SK-N-SH treated with all-trans-retinoic acid at 6 μM for 48 hours (cell line): ENCODE results near the gene LY6G5B.
A peak's percentile ranks its signal among the peaks of the same experiment; 100 is the strongest.

Experiments
- ATAC-seq: fragments of 200-7000 bp; cut with Tn5 transposase; 3 replicates; pipeline ENCODE4 v1.9.1; 2020; ENCODE audit warnings: mild to moderate bottlenecking, moderate library complexity
- ARNTL ChIP-seq: fragments of 450-650 bp; formaldehyde crosslinking; IDR thresholded peaks from 2 replicates; pipeline ENCODE4 v1.5.0; 2020; ENCODE audit warnings: low read depth, mild to moderate bottlenecking, moderate library complexity, borderline replicate concordance
- BACH2 ChIP-seq: fragments of 250-450 bp; sonication (Bioruptor Pico); IDR thresholded peaks from 2 replicates; pipeline ENCODE4 v1.9.0; 2021; ENCODE audit warnings: mild to moderate bottlenecking, borderline replicate concordance
- CREB5 ChIP-seq: fragments of 250-450 bp; sonication (Bioruptor Pico); IDR thresholded peaks from 2 replicates; pipeline ENCODE4 v1.5.1; 2020; ENCODE audit warnings: low read depth, mild to moderate bottlenecking, moderate library complexity
- CSDC2 ChIP-seq: fragments of 250-450 bp; sonication (Bioruptor Pico); IDR thresholded peaks from 2 replicates; pipeline ENCODE4 v1.5.0; 2020; ENCODE audit warnings: mild to moderate bottlenecking, moderate library complexity
- ESRRG ChIP-seq: fragments of 250-450 bp; sonication (Bioruptor Pico); IDR thresholded peaks from 2 replicates; pipeline ENCODE4 v1.6.1; 2021; ENCODE audit warnings: mild to moderate bottlenecking
- GLIS3 ChIP-seq: fragments of 250-450 bp; sonication (Bioruptor Pico); IDR thresholded peaks from 2 replicates; pipeline ENCODE4 v1.5.0; 2020; ENCODE audit warnings: mild to moderate bottlenecking, moderate library complexity
- ISL1 ChIP-seq: fragments of 250-450 bp; sonication (Bioruptor Pico); IDR thresholded peaks from 2 replicates; pipeline ENCODE4 v2.1.2; 2022; ENCODE audit warnings: mild to moderate bottlenecking, moderate library complexity
- OSR1 ChIP-seq: fragments of 250-450 bp; sonication (Bioruptor Pico); IDR thresholded peaks from 2 replicates; pipeline ENCODE4 v1.8.0; 2022; ENCODE audit warnings: moderate library complexity, mild to moderate bottlenecking, inconsistent platforms
- POU6F1 ChIP-seq: fragments of 250-450 bp; sonication (Bioruptor Pico); IDR thresholded peaks from 2 replicates; pipeline ENCODE4 v1.8.0; 2021; ENCODE audit warnings: low read depth, mild to moderate bottlenecking, moderate library complexity, borderline replicate concordance
- PPARA ChIP-seq: fragments of 250-450 bp; sonication (Bioruptor Pico); IDR thresholded peaks from 2 replicates; pipeline ENCODE4 v1.5.0; 2020; ENCODE audit warnings: mild to moderate bottlenecking, borderline replicate concordance
- TOX ChIP-seq: fragments of 250-450 bp; sonication (Bioruptor Pico); IDR thresholded peaks from 2 replicates; pipeline ENCODE4 v1.8.0; 2021; ENCODE audit warnings: mild to moderate bottlenecking, moderate library complexity, borderline replicate concordance
- ZC3H10 ChIP-seq: fragments of 250-450 bp; sonication (Bioruptor Pico); IDR thresholded peaks from 2 replicates; pipeline ENCODE4 v1.5.1; 2021; ENCODE audit warnings: mild to moderate bottlenecking, moderate library complexity
- ZFP3 ChIP-seq: fragments of 250-450 bp; sonication (Bioruptor Pico); IDR thresholded peaks from 2 replicates; pipeline ENCODE4 v1.5.0; 2020; ENCODE audit warnings: mild to moderate bottlenecking, moderate library complexity
- ZFP30 ChIP-seq: fragments of 450-650 bp; formaldehyde crosslinking; IDR thresholded peaks from 2 replicates; pipeline ENCODE4 v1.5.0; 2022; ENCODE audit warnings: mild to moderate bottlenecking, moderate library complexity
- ZNF565 ChIP-seq: fragments of 450-650 bp; formaldehyde crosslinking; conservative IDR thresholded peaks from 2 replicates; pipeline ENCODE4 v1.5.0; 2020; ENCODE audit warnings: low read depth, mild to moderate bottlenecking, moderate library complexity
- ZNF70 ChIP-seq: fragments of 450-650 bp; formaldehyde crosslinking; IDR thresholded peaks from 2 replicates; pipeline ENCODE4 v1.5.0; 2020; ENCODE audit warnings: mild to moderate bottlenecking, moderate library complexity
- ZNF8 ChIP-seq: fragments of 450-650 bp; formaldehyde crosslinking; IDR thresholded peaks from 2 replicates; pipeline ENCODE4 v1.5.0; 2020; ENCODE audit warnings: mild to moderate bottlenecking, moderate library complexity
- TF ChIP-seq, protein P1 (sequence below): fragments of 250-450 bp; sonication (Bioruptor Pico); IDR thresholded peaks from 2 replicates; pipeline ENCODE4 v1.5.0; 2020; ENCODE audit warnings: mild to moderate bottlenecking, moderate library complexity
- TF ChIP-seq, protein P2 (sequence below): fragments of 250-450 bp; sonication (Bioruptor Pico); IDR thresholded peaks from 2 replicates; pipeline ENCODE4 v1.8.0; 2020; ENCODE audit warnings: mild to moderate bottlenecking, moderate library complexity, borderline replicate concordance
- TF ChIP-seq, protein P3 (sequence below): fragments of 250-450 bp; sonication (Bioruptor Pico); IDR thresholded peaks from 2 replicates; pipeline ENCODE4 v1.5.1; 2021; ENCODE audit warnings: mild to moderate bottlenecking, moderate library complexity

LY6G5B gene

DNA sequence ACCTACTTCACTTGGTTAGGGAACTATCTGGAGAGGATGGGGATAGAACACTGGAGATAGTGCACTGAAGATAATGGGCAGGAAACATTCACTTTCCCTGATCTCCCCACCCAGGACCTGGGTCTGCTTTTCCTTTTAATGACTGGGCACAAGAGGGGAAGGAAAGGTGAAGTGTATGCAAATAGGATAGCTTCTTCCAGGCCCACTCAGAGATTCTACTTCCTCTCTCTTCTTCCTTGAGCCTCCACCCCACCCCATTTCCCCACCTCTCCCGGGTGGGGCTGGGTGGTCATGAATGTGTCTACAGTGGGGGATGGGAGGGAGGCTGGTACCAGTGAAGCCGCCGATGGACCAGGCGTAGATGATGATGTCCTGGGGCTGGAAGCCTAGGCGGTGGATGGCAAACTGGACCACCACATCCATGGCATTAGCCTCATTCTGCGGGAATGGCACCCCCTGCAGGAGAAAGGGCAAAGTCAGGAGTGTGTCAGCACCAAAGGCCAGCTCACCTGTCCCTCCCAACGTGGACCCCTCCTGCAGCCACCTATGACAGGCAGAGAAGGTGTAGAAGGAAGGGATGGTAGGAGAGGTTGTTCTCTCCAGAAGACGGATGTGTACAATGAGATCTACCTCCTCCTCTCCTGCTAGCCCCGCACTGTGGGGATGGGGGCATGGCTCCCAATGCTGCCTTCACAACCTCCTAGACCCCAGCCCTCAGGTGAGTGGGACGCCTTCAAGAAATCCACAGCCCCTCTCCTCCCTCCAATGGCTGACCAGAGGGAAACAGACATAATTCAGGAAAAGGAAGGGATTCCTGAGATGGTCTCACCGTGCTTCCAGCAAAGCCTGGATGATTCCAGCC, 19.7 kb downstream of the LY6G5B start:
- no peak for TF ChIP-seq ZNF565 (CRISPR knock-in tag)
- TF ChIP-seq ESRRG (CRISPR knock-in tag) = no peak
- no peak for TF ChIP-seq CSDC2 (CRISPR knock-in tag)
- TF ChIP-seq, protein P1, sequence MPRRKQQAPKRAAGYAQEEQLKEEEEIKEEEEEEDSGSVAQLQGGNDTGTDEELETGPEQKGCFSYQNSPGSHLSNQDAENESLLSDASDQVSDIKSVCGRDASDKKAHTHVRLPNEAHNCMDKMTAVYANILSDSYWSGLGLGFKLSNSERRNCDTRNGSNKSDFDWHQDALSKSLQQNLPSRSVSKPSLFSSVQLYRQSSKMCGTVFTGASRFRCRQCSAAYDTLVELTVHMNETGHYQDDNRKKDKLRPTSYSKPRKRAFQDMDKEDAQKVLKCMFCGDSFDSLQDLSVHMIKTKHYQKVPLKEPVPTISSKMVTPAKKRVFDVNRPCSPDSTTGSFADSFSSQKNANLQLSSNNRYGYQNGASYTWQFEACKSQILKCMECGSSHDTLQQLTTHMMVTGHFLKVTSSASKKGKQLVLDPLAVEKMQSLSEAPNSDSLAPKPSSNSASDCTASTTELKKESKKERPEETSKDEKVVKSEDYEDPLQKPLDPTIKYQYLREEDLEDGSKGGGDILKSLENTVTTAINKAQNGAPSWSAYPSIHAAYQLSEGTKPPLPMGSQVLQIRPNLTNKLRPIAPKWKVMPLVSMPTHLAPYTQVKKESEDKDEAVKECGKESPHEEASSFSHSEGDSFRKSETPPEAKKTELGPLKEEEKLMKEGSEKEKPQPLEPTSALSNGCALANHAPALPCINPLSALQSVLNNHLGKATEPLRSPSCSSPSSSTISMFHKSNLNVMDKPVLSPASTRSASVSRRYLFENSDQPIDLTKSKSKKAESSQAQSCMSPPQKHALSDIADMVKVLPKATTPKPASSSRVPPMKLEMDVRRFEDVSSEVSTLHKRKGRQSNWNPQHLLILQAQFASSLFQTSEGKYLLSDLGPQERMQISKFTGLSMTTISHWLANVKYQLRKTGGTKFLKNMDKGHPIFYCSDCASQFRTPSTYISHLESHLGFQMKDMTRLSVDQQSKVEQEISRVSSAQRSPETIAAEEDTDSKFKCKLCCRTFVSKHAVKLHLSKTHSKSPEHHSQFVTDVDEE (CRISPR knock-in tag) = no peak
- TF ChIP-seq TOX = no peak
- no peak for TF ChIP-seq OSR1
- no peak for TF ChIP-seq POU6F1
- TF ChIP-seq ZNF70 (CRISPR knock-in tag) = no peak
- no peak for TF ChIP-seq BACH2 (CRISPR knock-in tag)
- no peak for TF ChIP-seq ZC3H10
- TF ChIP-seq, protein P2, sequence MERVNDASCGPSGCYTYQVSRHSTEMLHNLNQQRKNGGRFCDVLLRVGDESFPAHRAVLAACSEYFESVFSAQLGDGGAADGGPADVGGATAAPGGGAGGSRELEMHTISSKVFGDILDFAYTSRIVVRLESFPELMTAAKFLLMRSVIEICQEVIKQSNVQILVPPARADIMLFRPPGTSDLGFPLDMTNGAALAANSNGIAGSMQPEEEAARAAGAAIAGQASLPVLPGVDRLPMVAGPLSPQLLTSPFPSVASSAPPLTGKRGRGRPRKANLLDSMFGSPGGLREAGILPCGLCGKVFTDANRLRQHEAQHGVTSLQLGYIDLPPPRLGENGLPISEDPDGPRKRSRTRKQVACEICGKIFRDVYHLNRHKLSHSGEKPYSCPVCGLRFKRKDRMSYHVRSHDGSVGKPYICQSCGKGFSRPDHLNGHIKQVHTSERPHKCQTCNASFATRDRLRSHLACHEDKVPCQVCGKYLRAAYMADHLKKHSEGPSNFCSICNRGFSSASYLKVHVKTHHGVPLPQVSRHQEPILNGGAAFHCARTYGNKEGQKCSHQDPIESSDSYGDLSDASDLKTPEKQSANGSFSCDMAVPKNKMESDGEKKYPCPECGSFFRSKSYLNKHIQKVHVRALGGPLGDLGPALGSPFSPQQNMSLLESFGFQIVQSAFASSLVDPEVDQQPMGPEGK (CRISPR knock-in tag) = no peak
- no peak for TF ChIP-seq ISL1
- TF ChIP-seq ZFP30 (CRISPR knock-in tag) = no peak
- TF ChIP-seq ZNF8 (CRISPR knock-in tag) = no peak
- TF ChIP-seq CREB5 = no peak
- TF ChIP-seq, protein P3, sequence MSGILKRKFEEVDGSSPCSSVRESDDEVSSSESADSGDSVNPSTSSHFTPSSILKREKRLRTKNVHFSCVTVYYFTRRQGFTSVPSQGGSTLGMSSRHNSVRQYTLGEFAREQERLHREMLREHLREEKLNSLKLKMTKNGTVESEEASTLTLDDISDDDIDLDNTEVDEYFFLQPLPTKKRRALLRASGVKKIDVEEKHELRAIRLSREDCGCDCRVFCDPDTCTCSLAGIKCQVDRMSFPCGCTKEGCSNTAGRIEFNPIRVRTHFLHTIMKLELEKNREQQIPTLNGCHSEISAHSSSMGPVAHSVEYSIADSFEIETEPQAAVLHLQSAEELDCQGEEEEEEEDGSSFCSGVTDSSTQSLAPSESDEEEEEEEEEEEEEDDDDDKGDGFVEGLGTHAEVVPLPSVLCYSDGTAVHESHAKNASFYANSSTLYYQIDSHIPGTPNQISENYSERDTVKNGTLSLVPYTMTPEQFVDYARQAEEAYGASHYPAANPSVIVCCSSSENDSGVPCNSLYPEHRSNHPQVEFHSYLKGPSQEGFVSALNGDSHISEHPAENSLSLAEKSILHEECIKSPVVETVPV = no peak
- ATAC-seq = peak; percentile 73

- TF ChIP-seq GLIS3 (CRISPR knock-in tag) (no peak), ZFP30 (CRISPR knock-in tag) (no peak), CSDC2 (CRISPR knock-in tag) (no peak), CREB5 (no peak), ZFP3 (no peak), ZNF70 (CRISPR knock-in tag) (no peak), ZC3H10 (no peak), PPARA (CRISPR knock-in tag) (no peak), ARNTL (CRISPR knock-in tag) (no peak)
- ATAC-seq = no peak
Observed at GRCh38 chr6:31690231-31691077, 20.7 kb downstream of the LY6G5B start.
